Keratinocyte (primary cell): ENCODE measurements around the gene SDK1. TPM values are rescaled to one million over a fixed set of nuclear protein-coding genes. Genes with fewer than 3 reads are reported as not detected.
A peak's percentile ranks its signal among the peaks of the same experiment; 100 is the strongest.

Experiments used
- DNase-seq: peaks from one replicate; pipeline ENCODE4 v3.0.0-alpha.2; 2011; ENCODE audit warnings: low read depth, missing footprints, low spot score
- FAIRE-seq: peaks from 2 replicates; lab custom pipeline; 2011; peaks lifted over from hg19 to GRCh38; lab: Jason Lieb, UNC
- H2AFZ ChIP-seq: 2 replicates; pipeline ENCODE4 v1.6.0; 2012; ENCODE audit warnings: low read length, control low read depth, inconsistent platforms; ENCODE audit not compliant: control insufficient read depth
- H3K27ac ChIP-seq: 2 replicates; pipeline ENCODE4 v1.5.1; 2011; ENCODE audit warnings: low read length; ENCODE audit not compliant: control insufficient read depth, insufficient read depth
- H3K27me3 ChIP-seq: 3 replicates; pipeline ENCODE4 v1.6.0; 2011; ENCODE audit warnings: low read length; ENCODE audit not compliant: control insufficient read depth, insufficient read depth; ENCODE audit errors: extremely low read depth
- H3K36me3 ChIP-seq, 2 experiments: 2 replicates in 1 of 2; 3 replicates in 1 of 2; pipeline ENCODE4 v1.5.1; 2011; ENCODE audit warnings: low read length in 2 of 2, mild to moderate bottlenecking in 1 of 2; ENCODE audit not compliant: control insufficient read depth in 2 of 2, insufficient read depth in 2 of 2; ENCODE audit errors: extremely low read depth in 1 of 2
- H3K4me1 ChIP-seq: 3 replicates; pipeline ENCODE4 v1.5.1; 2011; ENCODE audit warnings: low read length; ENCODE audit not compliant: control insufficient read depth, insufficient read depth; ENCODE audit errors: extremely low read depth
- H3K4me2 ChIP-seq: 3 replicates; pipeline ENCODE4 v1.6.0; 2011; ENCODE audit warnings: low read depth, low read length; ENCODE audit not compliant: control insufficient read depth, insufficient read depth; ENCODE audit errors: extremely low read depth
- H3K4me3 ChIP-seq, 3 experiments: fragments of 200-600 bp in 1 of 3; sonication (generic) in 1 of 3; 2 replicates in 2 of 3; 3 replicates in 1 of 3; pipeline ENCODE4 v1.5.1; 2011 to 2016; ENCODE audit warnings: low read length in 3 of 3, mild to moderate bottlenecking in 3 of 3, control low read depth in 2 of 3, inconsistent platforms in 1 of 3, low read depth in 1 of 3, mixed read lengths in 1 of 3, mixed run types in 1 of 3, moderate library complexity in 1 of 3; ENCODE audit not compliant: control insufficient read depth in 2 of 3, insufficient read depth in 2 of 3; ENCODE audit errors: extremely low read depth in 1 of 3
- H3K79me2 ChIP-seq: 2 replicates; pipeline ENCODE4 v1.6.0; 2012; ENCODE audit warnings: low read length; ENCODE audit not compliant: control insufficient read depth, insufficient read depth
- H3K9ac ChIP-seq: 3 replicates; pipeline ENCODE4 v1.6.0; 2011; ENCODE audit warnings: low read length; ENCODE audit not compliant: control insufficient read depth, insufficient read depth; ENCODE audit errors: extremely low read depth
- H3K9me1 ChIP-seq: 3 replicates; pipeline ENCODE4 v1.6.0; 2011; ENCODE audit warnings: low read length; ENCODE audit not compliant: control insufficient read depth, insufficient read depth; ENCODE audit errors: extremely low read depth
- H3K9me3 ChIP-seq: 2 replicates; pipeline ENCODE4 v1.5.1; 2012; ENCODE audit warnings: low read depth, low read length; ENCODE audit not compliant: control insufficient read depth
- H4K20me1 ChIP-seq: 3 replicates; pipeline ENCODE4 v1.6.0; 2011; ENCODE audit warnings: low read length; ENCODE audit not compliant: control insufficient read depth, insufficient read depth; ENCODE audit errors: extremely low read depth
- EZH2 ChIP-seq: IDR thresholded peaks from one replicate; pipeline ENCODE4 v1.6.1; 2012; ENCODE audit warnings: inconsistent platforms, mild to moderate bottlenecking, low read length, moderate library complexity
- dilution Hi-C: fragments of 300-500 bp; cut with MboI; formaldehyde crosslinking; loops from one replicate; pipeline ENCODE4 v1.7.0; 2020; ENCODE audit warnings: low sequenced_read_pairs; ENCODE audit not compliant: extremely low pct_ligation_motif_present
- polyA plus RNA-seq, 5 experiments: library from polyadenylated mRNA; depleted of rRNA in 3 of 5; stranded (reverse) in 3 of 5; stranded (forward) in 1 of 5; unstranded in 1 of 5; fragments of >200 nt; gene quantifications; 1 replicate in 1 of 5; 2 replicates in 3 of 5; 3 replicates in 1 of 5; pipeline versions ENCODE4 v1.2.1 to v1.2.3, GENCODE V29; 2011 to 2012; ENCODE audit warnings: missing spikeins in 2 of 5, low read depth in 1 of 5, low replicate concordance in 1 of 5
- TF ChIP-seq, protein P1 (sequence below), 3 experiments: IDR thresholded peaks in 1 of 3; conservative IDR thresholded peaks in 1 of 3; optimal IDR thresholded peaks in 1 of 3; 2 replicates in 2 of 3; 3 replicates in 1 of 3; pipeline versions ENCODE3 to v1.5.1; 2011; ENCODE audit warnings: low read length in 3 of 3, mild to moderate bottlenecking in 3 of 3, moderate library complexity in 2 of 3, control low read depth in 1 of 3, inconsistent platforms in 1 of 3; ENCODE audit not compliant: insufficient read depth in 2 of 3; ENCODE audit errors: extremely low read depth in 1 of 3

Gene SDK1
- polyA plus RNA-seq, 1 donor (not counting 4 experiments of a cell fraction or from before 2014, with no cell fraction given): 0.66 TPM

- FAIRE-seq (no peak), DNase-seq (no peak)
- no peak for TF ChIP-seq EZH2
- TF ChIP-seq, protein P1, sequence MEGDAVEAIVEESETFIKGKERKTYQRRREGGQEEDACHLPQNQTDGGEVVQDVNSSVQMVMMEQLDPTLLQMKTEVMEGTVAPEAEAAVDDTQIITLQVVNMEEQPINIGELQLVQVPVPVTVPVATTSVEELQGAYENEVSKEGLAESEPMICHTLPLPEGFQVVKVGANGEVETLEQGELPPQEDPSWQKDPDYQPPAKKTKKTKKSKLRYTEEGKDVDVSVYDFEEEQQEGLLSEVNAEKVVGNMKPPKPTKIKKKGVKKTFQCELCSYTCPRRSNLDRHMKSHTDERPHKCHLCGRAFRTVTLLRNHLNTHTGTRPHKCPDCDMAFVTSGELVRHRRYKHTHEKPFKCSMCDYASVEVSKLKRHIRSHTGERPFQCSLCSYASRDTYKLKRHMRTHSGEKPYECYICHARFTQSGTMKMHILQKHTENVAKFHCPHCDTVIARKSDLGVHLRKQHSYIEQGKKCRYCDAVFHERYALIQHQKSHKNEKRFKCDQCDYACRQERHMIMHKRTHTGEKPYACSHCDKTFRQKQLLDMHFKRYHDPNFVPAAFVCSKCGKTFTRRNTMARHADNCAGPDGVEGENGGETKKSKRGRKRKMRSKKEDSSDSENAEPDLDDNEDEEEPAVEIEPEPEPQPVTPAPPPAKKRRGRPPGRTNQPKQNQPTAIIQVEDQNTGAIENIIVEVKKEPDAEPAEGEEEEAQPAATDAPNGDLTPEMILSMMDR (optimal IDR thresholded peaks at IDR 0.05 in 1 of 3, IDR thresholded peaks at IDR 0.05 in 1 of 3, conservative IDR thresholded peaks at IDR 0.05 in 1 of 3; ENCODE audit: extremely low read depth in 1 of 3, insufficient read depth in 2 of 3, low read length in 3 of 3): no peak
- dilution Hi-C loops: no loop called here
- Histone ChIP-seq H3K27ac (no peak overlapping the region), H3K36me3 (peaks cover 0 to 4% of the 10 kb centered on the region in 2 experiments), H3K9me1 (no peaks in the 10 kb centered on the region), H2AFZ (no peak overlapping the region), H4K20me1 (no peaks in the 10 kb centered on the region), H3K9ac (no peak overlapping the region), H3K27me3 (peaks cover 7% of the 10 kb centered on the region), H3K4me2 (no peak overlapping the region), H3K79me2 (no peaks in the 10 kb centered on the region), H3K4me3 (no peak overlapping the region), H3K9me3 (no peaks in the 10 kb centered on the region), H3K4me1 (peaks cover 10% of the 10 kb centered on the region)
Measured at GRCh38 chr7:4168541-4168940, 867.5 kb downstream of the SDK1 start.

DNA sequence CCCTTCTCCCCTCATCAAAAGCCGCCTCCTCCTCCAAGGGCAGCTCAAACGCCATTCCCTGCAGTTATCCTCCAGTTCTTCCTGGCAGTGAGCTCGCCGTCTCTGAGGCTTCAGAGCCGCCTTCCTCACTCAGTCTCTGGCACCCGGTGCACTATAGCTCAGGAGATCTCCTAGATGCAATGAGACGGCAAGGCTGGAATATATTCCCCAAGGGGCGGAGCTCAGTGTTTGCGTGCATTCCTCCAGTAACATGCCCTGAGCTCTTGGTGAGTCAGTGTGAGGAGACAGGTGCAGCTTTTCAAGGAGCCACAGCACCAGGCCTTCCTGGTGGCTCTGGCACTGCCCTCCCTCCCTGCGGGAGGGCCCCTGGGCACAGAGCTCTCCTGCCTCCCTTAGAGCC, 868.4 kb downstream of the SDK1 start:
- peaks cover 10% of the 10 kb centered on the region for H3K4me1 ChIP-seq
- H3K36me3 ChIP-seq: peaks cover 0 to 4% of the 10 kb centered on the region in 2 experiments
- no peak overlapping the region for H3K4me2 ChIP-seq
- H3K4me3 ChIP-seq: no peak overlapping the region
- dilution Hi-C loops: no loop called here
- H3K9me3 ChIP-seq: no peaks in the 10 kb centered on the region
- H3K27ac ChIP-seq: no peak overlapping the region
- no peaks in the 10 kb centered on the region for H3K9me1 ChIP-seq
- TF ChIP-seq, protein P1 (optimal IDR thresholded peaks at IDR 0.05 in 1 of 3, IDR thresholded peaks at IDR 0.05 in 1 of 3, conservative IDR thresholded peaks at IDR 0.05 in 1 of 3; ENCODE audit: extremely low read depth in 1 of 3, insufficient read depth in 2 of 3, low read length in 3 of 3): no peak
- TF ChIP-seq EZH2: no peak
- H3K79me2 ChIP-seq: no peaks in the 10 kb centered on the region
- peak; percentile 84 for FAIRE-seq
- peaks cover 15% of the 10 kb centered on the region for H3K27me3 ChIP-seq
- H3K9ac ChIP-seq: no peak overlapping the region
- no peak overlapping the region for H2AFZ ChIP-seq
- H4K20me1 ChIP-seq: no peaks in the 10 kb centered on the region
- peak; percentile 66 for DNase-seq
